ENCODE data around the gene CCNC.

The CCNC gene

DNA sequence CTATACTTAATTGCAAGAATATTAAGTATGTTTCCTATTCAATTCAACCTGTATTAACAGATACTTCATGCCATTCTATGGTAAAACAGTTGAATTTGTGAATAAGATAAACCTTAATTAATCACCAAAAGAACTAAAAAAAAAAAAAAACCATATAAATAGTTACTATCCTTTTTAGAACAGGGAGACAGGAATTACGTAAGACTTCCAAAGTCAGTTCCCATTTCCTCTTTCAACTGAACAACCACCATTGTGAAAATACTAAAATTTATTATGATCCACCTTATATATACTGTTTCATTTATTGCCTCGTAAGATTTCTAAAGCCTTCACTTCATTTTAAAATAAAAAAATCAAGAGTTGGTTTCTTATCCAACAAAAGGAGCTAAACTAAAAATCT is 9.4 kb downstream of the CCNC start:
- ATAC-seq (ENCODE audit: low read depth) (no peak), DNase-seq (ENCODE audit: low spot score) (no peak)
- H3K4me3 ChIP-seq (ENCODE audit: severe bottlenecking): no peak overlapping the region
- no peaks in the 10 kb centered on the region for H3K27me3 ChIP-seq (ENCODE audit: insufficient read depth, poor library complexity, severe bottlenecking)
- no peaks in the 10 kb centered on the region for H3K9me3 ChIP-seq (ENCODE audit: severe bottlenecking)
- TF ChIP-seq, protein P1, sequence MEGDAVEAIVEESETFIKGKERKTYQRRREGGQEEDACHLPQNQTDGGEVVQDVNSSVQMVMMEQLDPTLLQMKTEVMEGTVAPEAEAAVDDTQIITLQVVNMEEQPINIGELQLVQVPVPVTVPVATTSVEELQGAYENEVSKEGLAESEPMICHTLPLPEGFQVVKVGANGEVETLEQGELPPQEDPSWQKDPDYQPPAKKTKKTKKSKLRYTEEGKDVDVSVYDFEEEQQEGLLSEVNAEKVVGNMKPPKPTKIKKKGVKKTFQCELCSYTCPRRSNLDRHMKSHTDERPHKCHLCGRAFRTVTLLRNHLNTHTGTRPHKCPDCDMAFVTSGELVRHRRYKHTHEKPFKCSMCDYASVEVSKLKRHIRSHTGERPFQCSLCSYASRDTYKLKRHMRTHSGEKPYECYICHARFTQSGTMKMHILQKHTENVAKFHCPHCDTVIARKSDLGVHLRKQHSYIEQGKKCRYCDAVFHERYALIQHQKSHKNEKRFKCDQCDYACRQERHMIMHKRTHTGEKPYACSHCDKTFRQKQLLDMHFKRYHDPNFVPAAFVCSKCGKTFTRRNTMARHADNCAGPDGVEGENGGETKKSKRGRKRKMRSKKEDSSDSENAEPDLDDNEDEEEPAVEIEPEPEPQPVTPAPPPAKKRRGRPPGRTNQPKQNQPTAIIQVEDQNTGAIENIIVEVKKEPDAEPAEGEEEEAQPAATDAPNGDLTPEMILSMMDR (IDR thresholded peaks at IDR 0.05; ENCODE audit: poor library complexity, severe bottlenecking): no peak
- H3K36me3 ChIP-seq (ENCODE audit: low read depth): peaks cover 95% of the 10 kb centered on the region
- H3K27ac ChIP-seq (ENCODE audit: poor library complexity, severe bottlenecking): no peak overlapping the region
- H3K4me1 ChIP-seq (ENCODE audit: insufficient read depth, poor library complexity, severe bottlenecking): peaks cover 5% of the 10 kb centered on the region

DNA sequence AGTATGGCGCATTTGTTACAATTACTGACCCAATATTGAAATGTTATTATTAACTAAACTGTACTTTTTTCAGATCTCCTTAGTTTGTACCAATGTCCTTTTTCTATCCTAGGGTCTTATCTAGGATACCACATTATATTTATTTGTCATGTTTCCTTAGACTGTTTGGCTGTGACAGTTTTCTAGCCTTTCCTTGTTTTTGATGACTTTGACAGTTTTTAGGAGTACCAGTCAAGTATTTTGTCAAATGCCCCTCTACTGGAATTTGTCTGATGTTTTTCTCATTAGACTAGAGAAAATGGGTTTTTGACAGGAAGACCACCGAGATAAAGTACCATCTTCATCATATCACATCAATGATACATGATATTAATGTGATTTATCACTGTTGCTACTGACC is 14.6 kb downstream of the CCNC start:
- Histone ChIP-seq H3K9me3 (ENCODE audit: severe bottlenecking) (no peaks in the 10 kb centered on the region), H3K27me3 (ENCODE audit: insufficient read depth, poor library complexity, severe bottlenecking) (no peaks in the 10 kb centered on the region), H3K36me3 (ENCODE audit: low read depth) (peaks cover 91% of the 10 kb centered on the region), H3K4me1 (ENCODE audit: insufficient read depth, poor library complexity, severe bottlenecking) (no peaks in the 10 kb centered on the region), H3K4me3 (ENCODE audit: severe bottlenecking) (no peak overlapping the region), H3K27ac (ENCODE audit: poor library complexity, severe bottlenecking) (no peak overlapping the region)
- DNase-seq (ENCODE audit: low spot score) (no peak), ATAC-seq (ENCODE audit: low read depth) (no peak)
- TF ChIP-seq, protein P1 (IDR thresholded peaks at IDR 0.05; ENCODE audit: poor library complexity, severe bottlenecking): no peak

DNA sequence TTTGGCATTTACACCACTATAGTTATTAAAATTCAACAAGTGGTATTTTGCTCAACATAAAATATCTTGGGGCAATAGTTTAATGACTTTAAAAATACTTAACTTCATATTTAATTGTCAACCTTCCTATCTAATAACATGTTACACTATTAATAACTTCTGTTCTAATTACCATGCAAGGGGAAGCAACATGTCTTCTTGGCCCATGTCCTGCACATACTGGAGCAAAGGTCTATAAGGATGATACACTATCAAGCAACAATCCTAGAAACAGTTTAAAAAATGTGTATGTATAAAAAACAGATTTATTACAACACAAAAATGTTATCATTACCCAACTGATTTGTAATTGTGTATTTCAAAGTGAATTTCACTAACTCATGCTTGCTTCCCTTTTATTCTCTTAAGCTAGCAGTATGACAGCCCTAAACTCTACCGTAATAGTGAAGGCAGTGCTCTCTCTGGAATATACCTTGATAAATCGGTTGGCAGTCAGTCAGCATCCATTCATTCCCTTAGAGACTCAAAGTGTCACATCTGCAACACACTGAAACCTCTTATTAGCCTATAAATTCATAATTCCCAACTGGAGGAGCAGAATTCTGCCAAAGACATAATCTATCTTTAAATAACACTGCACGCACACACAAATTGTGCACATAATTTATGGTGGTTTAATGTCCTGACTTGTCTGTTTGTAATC is 18.3 kb downstream of the CCNC start:
- no peak for ATAC-seq (ENCODE audit: low read depth)

DNA sequence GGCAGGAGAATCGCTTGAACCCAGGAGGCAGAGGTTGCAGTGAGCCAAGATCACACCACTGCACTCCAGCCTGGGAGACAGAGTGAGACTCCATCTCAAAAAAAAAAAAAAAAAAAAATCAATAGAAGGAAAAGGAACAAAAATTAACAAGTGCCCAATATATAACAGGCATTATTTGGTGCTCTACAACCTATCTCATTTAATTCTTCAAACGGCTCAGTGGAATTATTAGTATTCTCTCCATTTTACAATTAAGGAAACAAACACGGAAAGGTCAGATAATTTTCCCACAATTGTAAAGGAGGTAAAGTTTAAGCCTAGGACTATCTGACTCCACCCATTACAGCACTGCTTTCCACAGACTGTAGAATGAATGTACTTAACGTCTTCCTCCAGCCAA is 19.8 kb downstream of the CCNC start:
- H3K4me1 ChIP-seq (ENCODE audit: insufficient read depth, poor library complexity, severe bottlenecking): no peaks in the 10 kb centered on the region
- TF ChIP-seq, protein P1 (IDR thresholded peaks at IDR 0.05; ENCODE audit: poor library complexity, severe bottlenecking): no peak
- H3K27ac ChIP-seq (ENCODE audit: poor library complexity, severe bottlenecking): no peak overlapping the region
- no peaks in the 10 kb centered on the region for H3K27me3 ChIP-seq (ENCODE audit: insufficient read depth, poor library complexity, severe bottlenecking)
- ATAC-seq (ENCODE audit: low read depth) (no peak), DNase-seq (ENCODE audit: low spot score) (no peak)
- no peaks in the 10 kb centered on the region for H3K9me3 ChIP-seq (ENCODE audit: severe bottlenecking)
- H3K4me3 ChIP-seq (ENCODE audit: severe bottlenecking): no peak overlapping the region
- peaks cover 90% of the 10 kb centered on the region for H3K36me3 ChIP-seq (ENCODE audit: low read depth)

More for the DNA sequence above, 18.3 kb downstream of the CCNC start:
- H3K27ac ChIP-seq (ENCODE audit: poor library complexity, severe bottlenecking): no peak overlapping the region
- H3K9me3 ChIP-seq (ENCODE audit: severe bottlenecking): no peaks in the 10 kb centered on the region
- no peaks in the 10 kb centered on the region for H3K27me3 ChIP-seq (ENCODE audit: insufficient read depth, poor library complexity, severe bottlenecking)
- H3K4me1 ChIP-seq (ENCODE audit: insufficient read depth, poor library complexity, severe bottlenecking): no peaks in the 10 kb centered on the region
- H3K36me3 ChIP-seq (ENCODE audit: low read depth): peaks cover 90% of the 10 kb centered on the region
- no peak overlapping the region for H3K4me3 ChIP-seq (ENCODE audit: severe bottlenecking)
- TF ChIP-seq, protein P1 (IDR thresholded peaks at IDR 0.05; ENCODE audit: poor library complexity, severe bottlenecking): no peak
- no peak for DNase-seq (ENCODE audit: low spot score)

DNA sequence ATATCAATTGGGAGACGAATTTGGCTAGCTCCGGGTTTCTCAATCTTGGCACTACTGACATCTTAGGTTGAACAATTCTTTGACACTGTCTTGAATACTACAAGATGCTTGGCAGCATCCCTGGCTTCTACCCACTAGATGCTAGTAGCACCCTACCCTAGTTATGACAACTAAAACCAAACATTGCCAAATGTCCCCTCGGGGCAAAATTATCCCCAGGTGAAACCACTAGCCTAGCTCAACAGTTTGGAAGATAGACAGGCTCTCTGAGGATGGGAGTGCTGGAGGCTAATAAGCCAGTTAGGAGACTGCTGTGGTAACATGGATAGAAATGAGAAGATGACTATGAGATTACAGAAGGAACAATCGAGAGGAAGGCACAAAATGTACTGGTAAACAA is 20.9 kb downstream of the CCNC start:
- Histone ChIP-seq H3K36me3 (ENCODE audit: low read depth) (peaks cover 96% of the 10 kb centered on the region), H3K27ac (ENCODE audit: poor library complexity, severe bottlenecking) (no peak overlapping the region), H3K27me3 (ENCODE audit: insufficient read depth, poor library complexity, severe bottlenecking) (no peaks in the 10 kb centered on the region), H3K4me1 (ENCODE audit: insufficient read depth, poor library complexity, severe bottlenecking) (no peaks in the 10 kb centered on the region), H3K4me3 (ENCODE audit: severe bottlenecking) (no peak overlapping the region), H3K9me3 (ENCODE audit: severe bottlenecking) (no peaks in the 10 kb centered on the region)
- TF ChIP-seq, protein P1 (IDR thresholded peaks at IDR 0.05; ENCODE audit: poor library complexity, severe bottlenecking): no peak
- no peak for ATAC-seq (ENCODE audit: low read depth)
- DNase-seq (ENCODE audit: low spot score): no peak
